Effector memory CD4-positive, alpha-beta T cell (primary cell): ENCODE results near the gene FMN1.

ENCODE experiments used
- DNase-seq, 3 donors: peaks; one replicate each; pipeline ENCODE4 v3.0.0-alpha.2; 2020
- H3K27ac ChIP-seq: 2 replicates; pipeline ENCODE4 v1.7.0; 2013; ENCODE audit warnings: mild to moderate bottlenecking, low read length, moderate library complexity; ENCODE audit not compliant: insufficient read depth, poor library complexity, severe bottlenecking
- H3K27me3 ChIP-seq: replicated peaks from 2 replicates; pipeline ENCODE4 v1.7.0; 2013; ENCODE audit warnings: mild to moderate bottlenecking, low read length; ENCODE audit not compliant: insufficient read depth, control insufficient read depth, poor library complexity, severe bottlenecking
- H3K36me3 ChIP-seq: 2 replicates; pipeline ENCODE4 v1.7.0; 2013; ENCODE audit warnings: mild to moderate bottlenecking, low read length, moderate library complexity; ENCODE audit not compliant: control insufficient read depth, insufficient read depth
- H3K4me1 ChIP-seq: 2 replicates; pipeline ENCODE4 v1.7.0; 2013; ENCODE audit warnings: low read length, mild to moderate bottlenecking; ENCODE audit not compliant: control insufficient read depth, insufficient read depth, poor library complexity, severe bottlenecking
- H3K4me3 ChIP-seq: 2 replicates; pipeline ENCODE4 v1.7.0; 2013; ENCODE audit warnings: low read length, low read depth, mild to moderate bottlenecking; ENCODE audit not compliant: insufficient read depth, poor library complexity, severe bottlenecking
- H3K9me3 ChIP-seq: 2 replicates; pipeline ENCODE4 v1.7.0; 2013; ENCODE audit warnings: mild to moderate bottlenecking, low read length, moderate library complexity; ENCODE audit not compliant: control insufficient read depth

The FMN1 gene

GRCh38 chr15:32840507-32841245 lies 353.8 kb downstream of the FMN1 start:
- Histone ChIP-seq H3K9me3 (no peaks in the 10 kb centered on the region), H3K27me3 (no peaks in the 10 kb centered on the region), H3K27ac (no peak overlapping the region), H3K4me3 (no peak overlapping the region), H3K36me3 (no peaks in the 10 kb centered on the region), H3K4me1 (no peaks in the 10 kb centered on the region)
- DNase-seq = no peak

- Histone ChIP-seq H3K36me3 (no peaks in the 10 kb centered on the region), H3K9me3 (no peaks in the 10 kb centered on the region), H3K27ac (no peak overlapping the region), H3K27me3 (no peaks in the 10 kb centered on the region), H3K4me3 (no peak overlapping the region), H3K4me1 (no peaks in the 10 kb centered on the region)
- DNase-seq = no peak
Observed at GRCh38 chr15:32838820-32839219, 355.7 kb downstream of the FMN1 start.

- Histone ChIP-seq H3K27me3 (no peaks in the 10 kb centered on the region), H3K4me1 (no peaks in the 10 kb centered on the region), H3K27ac (no peak overlapping the region), H3K36me3 (no peaks in the 10 kb centered on the region), H3K9me3 (no peaks in the 10 kb centered on the region), H3K4me3 (no peak overlapping the region)
- DNase-seq = no peak
Observed at GRCh38 chr15:32838338-32838737, 356.2 kb downstream of the FMN1 start.

- no peak overlapping the region for H3K27ac ChIP-seq
- no peaks in the 10 kb centered on the region for H3K36me3 ChIP-seq
- H3K4me1 ChIP-seq = no peaks in the 10 kb centered on the region
- H3K27me3 ChIP-seq = no peaks in the 10 kb centered on the region
- no peaks in the 10 kb centered on the region for H3K9me3 ChIP-seq
- no peak for DNase-seq
- H3K4me3 ChIP-seq = no peak overlapping the region
Observed at GRCh38 chr15:32837935-32838334, 356.6 kb downstream of the FMN1 start.

- no peak for DNase-seq
Observed at GRCh38 chr15:32834156-32834555, 360.4 kb downstream of the FMN1 start.

GRCh38 chr15:32833379-32833821 lies 361.1 kb downstream of the FMN1 start:
- Histone ChIP-seq H3K4me3 (no peak overlapping the region), H3K27ac (no peak overlapping the region), H3K4me1 (no peaks in the 10 kb centered on the region), H3K9me3 (no peaks in the 10 kb centered on the region), H3K27me3 (no peaks in the 10 kb centered on the region), H3K36me3 (no peaks in the 10 kb centered on the region)
- no peak for DNase-seq

More at GRCh38 chr15:32834156-32834555, 360.4 kb downstream of the FMN1 start:
- Histone ChIP-seq H3K27ac (no peak overlapping the region), H3K36me3 (no peaks in the 10 kb centered on the region), H3K4me3 (no peak overlapping the region), H3K27me3 (no peaks in the 10 kb centered on the region), H3K9me3 (no peaks in the 10 kb centered on the region), H3K4me1 (no peaks in the 10 kb centered on the region)

GRCh38 chr15:32831485-32831884 lies 363.0 kb downstream of the FMN1 start:
- no peaks in the 10 kb centered on the region for H3K9me3 ChIP-seq
- no peak for DNase-seq
- H3K27me3 ChIP-seq = no peaks in the 10 kb centered on the region
- H3K4me1 ChIP-seq = no peaks in the 10 kb centered on the region
- H3K27ac ChIP-seq = no peak overlapping the region
- H3K4me3 ChIP-seq = no peak overlapping the region
- H3K36me3 ChIP-seq = no peaks in the 10 kb centered on the region

- H3K27ac ChIP-seq = no peak overlapping the region
- no peaks in the 10 kb centered on the region for H3K27me3 ChIP-seq
- H3K36me3 ChIP-seq = no peaks in the 10 kb centered on the region
- H3K9me3 ChIP-seq = no peaks in the 10 kb centered on the region
- H3K4me1 ChIP-seq = no peaks in the 10 kb centered on the region
- no peak for DNase-seq
- H3K4me3 ChIP-seq = no peak overlapping the region
Observed at GRCh38 chr15:32830241-32830640, 364.3 kb downstream of the FMN1 start.

- Histone ChIP-seq H3K9me3 (no peaks in the 10 kb centered on the region), H3K4me1 (no peaks in the 10 kb centered on the region), H3K4me3 (no peak overlapping the region), H3K27me3 (no peaks in the 10 kb centered on the region), H3K27ac (no peak overlapping the region), H3K36me3 (no peaks in the 10 kb centered on the region)
- no peak for DNase-seq
Observed at GRCh38 chr15:32829436-32829835, 365.1 kb downstream of the FMN1 start.

GRCh38 chr15:32828507-32829186 lies 365.9 kb downstream of the FMN1 start:
- H3K36me3 ChIP-seq = no peaks in the 10 kb centered on the region
- no peaks in the 10 kb centered on the region for H3K9me3 ChIP-seq
- H3K4me1 ChIP-seq = no peaks in the 10 kb centered on the region
- H3K27ac ChIP-seq = no peak overlapping the region
- H3K4me3 ChIP-seq = no peak overlapping the region
- H3K27me3 ChIP-seq = no peaks in the 10 kb centered on the region
- DNase-seq = no peak
